Measurements from ENCODE around the gene GPRIN1.

DNA sequence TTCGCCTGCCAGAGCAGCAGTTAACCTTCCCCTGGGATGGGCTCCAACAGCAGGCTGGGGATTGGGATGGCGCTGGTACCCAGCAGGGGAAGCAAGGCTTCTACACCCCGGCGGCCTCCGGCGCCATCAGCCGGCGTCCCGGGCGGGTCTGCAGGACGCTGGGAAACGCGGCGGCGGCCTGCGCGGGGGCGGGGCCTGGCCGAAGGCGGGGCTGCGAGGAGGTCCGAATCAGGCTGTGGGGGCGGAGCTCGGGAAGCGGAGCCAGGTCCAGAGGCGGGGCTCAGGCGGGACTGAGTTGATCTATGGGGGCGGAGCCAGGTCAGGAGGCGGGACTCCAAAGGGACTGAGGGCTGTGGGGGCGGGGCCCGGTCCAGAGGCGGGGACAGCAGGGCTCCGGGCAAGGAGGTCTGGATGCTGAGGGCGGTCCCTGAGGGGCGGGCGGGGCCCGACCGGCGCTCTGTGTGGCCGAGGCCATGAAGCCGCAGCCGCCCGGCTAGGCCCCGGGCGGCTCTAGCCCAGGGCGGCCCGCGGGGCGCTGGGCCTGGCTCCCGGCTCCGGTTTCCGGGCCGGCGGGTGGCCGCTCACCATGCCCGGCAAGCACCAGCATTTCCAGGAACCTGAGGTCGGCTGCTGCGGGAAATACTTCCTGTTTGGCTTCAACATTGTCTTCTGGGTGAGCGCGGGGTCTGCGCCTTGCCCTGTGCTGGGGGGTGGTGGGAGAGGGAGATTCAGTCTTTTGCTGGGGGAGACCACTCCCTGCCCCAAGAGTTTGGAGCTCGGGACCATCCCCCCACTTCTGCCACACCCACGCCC is 37.3 kb upstream of the GPRIN1 start, which contains the start of gene TSPAN17:
- TF ChIP-seq, protein P1, sequence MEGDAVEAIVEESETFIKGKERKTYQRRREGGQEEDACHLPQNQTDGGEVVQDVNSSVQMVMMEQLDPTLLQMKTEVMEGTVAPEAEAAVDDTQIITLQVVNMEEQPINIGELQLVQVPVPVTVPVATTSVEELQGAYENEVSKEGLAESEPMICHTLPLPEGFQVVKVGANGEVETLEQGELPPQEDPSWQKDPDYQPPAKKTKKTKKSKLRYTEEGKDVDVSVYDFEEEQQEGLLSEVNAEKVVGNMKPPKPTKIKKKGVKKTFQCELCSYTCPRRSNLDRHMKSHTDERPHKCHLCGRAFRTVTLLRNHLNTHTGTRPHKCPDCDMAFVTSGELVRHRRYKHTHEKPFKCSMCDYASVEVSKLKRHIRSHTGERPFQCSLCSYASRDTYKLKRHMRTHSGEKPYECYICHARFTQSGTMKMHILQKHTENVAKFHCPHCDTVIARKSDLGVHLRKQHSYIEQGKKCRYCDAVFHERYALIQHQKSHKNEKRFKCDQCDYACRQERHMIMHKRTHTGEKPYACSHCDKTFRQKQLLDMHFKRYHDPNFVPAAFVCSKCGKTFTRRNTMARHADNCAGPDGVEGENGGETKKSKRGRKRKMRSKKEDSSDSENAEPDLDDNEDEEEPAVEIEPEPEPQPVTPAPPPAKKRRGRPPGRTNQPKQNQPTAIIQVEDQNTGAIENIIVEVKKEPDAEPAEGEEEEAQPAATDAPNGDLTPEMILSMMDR (IDR thresholded peaks at IDR 0.05), result peak in 1 of 6 experiments; percentile 21
- TF ChIP-seq POLR2A (IDR thresholded peaks at IDR 0.05), result peak; percentile 42 to 66

Measured in Peyer's patch (tissue), 4 donors.